NCI-H345 (cell line): Measurements from ENCODE around the gene AAR2.

ENCODE experiments used
- DNase-seq: peaks from one replicate; lab custom pipeline; 2025; lab: John Stamatoyannopoulos, UW

The AAR2 gene

DNA sequence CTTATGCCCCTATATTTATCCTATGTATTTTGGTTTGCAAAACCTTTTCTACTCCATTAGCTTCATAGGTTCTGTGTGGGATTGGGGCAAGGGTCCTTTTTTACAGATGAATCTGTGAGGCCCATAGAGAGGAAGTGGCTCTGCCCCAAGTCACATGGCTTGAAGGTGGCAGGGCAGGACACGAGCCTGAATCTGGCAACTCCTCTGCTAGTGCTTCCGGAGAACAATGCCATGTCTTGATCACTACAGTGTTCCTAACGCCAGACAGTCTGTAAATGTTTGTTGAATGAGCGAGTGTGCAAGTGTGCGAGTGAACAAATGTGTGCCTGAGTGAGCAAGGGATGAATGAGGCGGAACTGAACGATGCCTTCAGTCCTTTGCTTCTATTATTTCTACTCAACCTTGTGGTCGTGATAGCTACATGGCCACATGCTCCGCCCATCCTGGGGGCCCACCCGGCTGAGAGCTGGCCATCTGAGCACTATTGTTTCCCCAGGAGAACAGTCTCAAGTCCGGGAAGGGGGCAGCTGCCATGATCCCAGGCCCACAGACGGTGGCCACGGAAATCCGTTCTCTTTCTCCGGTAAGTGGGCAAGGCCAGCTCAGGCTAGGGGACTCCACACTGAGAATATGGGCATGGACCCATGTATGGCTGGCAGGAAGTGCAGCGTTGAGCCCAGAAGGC, 17.8 kb upstream of the AAR2 start:
- no peak for DNase-seq

DNA sequence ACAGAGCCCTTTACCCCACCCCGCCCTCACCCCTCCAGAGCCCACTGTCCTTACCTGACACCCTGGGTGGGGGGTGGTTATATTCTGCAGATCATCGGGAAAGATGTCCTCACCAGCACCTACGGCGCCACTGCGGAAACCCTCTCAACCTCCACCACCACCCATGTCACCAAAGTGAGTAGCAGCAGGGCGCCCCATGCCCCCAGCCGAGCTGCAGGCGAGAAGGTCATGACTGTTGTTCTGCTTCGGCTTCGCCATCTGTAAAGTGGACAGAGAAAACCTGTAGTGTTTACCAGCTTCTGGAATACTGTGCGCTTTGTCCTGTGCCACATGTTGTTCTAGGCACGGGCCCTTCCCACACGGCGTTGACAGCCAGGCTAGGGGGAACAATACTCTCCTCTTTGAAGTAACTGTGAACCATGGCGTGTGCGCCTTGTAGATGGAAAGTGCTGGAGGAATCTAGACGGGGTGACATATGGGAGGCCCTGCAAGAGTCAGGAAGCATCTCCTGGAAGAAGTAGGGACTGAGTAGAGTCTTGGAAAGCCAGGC, 16.5 kb upstream of the AAR2 start:
- DNase-seq: no peak

DNA sequence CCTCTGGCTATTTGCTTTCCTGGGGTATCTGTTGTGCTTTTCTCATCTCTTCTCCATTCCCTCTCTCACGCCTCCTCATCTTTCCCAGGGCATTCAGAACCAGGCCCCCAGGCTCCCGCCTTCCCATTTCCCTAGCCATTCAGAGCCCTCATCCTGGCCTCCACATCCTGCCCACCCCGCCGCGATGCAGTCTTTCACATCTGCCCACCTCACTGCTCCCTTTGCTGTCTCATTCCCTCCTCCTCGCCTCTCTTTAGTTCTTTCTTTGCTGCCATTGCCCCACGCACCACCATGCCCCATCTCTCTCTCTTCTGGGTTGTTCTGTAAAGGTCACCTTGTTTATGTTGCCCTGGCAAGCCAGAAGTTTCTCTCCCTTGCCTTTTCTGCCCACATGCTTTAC, 10.6 kb upstream of the AAR2 start:
- DNase-seq: no peak

DNA sequence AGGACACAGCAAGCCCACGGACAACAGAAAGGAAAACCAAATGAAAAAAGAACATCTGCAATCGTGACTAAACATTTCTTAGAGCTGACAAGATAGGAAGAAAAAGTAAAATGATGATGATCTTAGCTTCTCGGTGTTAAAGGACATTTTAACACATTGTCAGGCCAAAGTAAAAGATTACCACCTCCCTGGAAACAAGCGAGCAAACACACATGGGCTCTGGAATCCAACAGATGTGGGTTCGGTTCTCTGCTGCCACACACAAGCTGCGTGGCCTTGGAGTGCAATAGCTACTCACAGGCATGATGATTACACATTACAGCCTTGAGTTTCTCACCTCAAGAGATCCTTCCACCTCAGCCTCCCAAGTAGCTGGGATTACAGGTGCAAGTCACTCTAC, 7.5 kb upstream of the AAR2 start:
- DNase-seq: no peak

DNA sequence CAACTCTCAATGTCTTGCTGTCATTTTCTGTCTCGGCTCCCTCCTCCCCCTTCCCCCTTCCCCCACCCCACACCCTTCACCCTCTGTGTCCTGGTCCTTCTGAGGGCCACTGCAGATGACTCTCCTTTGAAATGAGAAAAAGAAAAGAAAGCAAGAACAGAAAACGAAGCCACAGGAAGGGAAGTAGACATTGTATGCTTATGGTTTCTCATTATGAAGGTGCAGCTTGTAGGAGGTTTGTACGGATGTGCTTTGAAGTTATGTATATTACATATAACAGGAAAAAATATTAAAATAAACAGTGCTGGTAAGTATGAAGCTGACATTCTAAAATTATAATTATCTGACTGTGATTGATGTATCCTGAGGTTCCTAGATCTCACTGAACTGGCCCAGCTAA, 6.3 kb upstream of the AAR2 start:
- no peak for DNase-seq

DNA sequence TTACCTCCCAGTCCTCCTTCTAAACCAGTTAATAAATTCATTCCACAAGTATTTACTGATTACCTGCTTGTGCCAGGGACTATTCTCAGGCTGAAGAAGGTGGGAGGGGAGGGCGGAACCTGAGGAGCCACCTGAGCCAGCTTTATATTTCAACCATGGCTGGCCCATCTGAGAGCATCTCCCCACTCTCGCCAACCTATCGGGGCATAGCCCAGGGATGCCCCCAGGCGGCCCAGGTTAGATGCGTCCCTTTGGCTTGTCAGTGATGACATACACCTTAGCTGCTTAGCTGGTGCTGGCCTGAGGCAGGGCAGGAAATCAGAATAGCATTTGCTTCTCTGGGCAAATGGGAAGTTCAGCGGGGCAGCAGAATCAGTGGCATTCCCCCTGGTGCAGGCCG, 4.9 kb upstream of the AAR2 start:
- no peak for DNase-seq

DNA sequence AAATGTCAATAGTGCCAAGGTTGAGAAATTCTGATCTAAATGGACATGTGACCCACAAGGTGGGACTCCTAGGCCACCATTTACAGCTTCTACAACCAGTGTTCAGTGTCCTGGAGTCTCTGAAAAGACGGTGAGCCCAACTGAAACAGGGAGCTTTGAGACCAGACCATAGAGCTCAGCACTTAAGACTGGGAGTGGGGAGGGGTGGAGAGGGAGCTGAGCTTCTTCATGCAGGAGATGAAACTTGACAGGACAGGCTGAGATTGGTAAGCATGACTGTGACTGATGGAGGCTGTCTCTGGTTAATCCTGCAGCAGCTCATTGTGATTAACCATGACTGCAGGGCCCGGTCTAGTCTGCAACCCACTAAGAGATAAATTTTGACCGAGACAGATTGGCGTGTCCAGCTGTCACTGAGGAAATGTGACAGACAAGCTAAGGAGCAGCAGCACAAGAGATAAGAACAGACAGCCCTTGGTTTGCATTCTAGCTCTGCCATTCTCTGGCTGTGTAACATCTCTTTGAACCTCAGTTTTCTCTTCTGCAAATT, 1.4 kb upstream of the AAR2 start:
- no peak for DNase-seq

DNA sequence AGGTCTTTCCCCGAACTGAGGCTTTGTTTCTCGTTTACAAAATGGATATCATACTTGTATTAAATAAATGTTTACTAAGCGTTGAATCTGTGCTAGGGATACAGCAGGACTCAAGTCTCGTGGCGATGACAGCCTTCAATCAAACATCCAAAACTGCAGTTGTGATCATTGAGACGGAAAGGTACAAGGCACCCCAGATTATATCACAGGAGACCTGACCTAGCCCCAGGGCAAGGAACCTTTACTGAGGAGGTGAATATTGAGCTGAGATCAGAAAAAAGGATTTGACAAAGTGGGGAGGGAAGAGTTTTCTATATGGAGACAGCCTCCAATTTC, 476 bp downstream of the AAR2 start:
- no peak for DNase-seq

DNA sequence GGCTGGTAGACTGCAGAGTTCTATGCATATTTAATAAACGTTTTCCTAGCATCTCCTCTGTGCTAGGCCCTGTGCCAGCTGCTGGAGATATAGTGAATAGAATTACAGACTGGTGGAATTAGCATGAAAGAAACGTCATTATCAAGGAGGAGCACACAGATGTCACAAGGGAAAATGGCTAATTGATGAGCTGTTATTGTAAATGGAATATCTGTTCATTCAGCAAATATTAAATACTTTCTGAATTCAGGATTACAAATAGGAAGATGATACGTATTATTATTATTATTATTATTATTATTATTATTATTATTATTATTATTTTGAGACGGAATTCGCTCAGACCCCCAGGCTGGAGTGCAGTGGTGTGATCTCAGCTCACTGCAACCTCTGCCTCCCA, 1.2 kb downstream of the AAR2 start:
- DNase-seq: no peak

DNA sequence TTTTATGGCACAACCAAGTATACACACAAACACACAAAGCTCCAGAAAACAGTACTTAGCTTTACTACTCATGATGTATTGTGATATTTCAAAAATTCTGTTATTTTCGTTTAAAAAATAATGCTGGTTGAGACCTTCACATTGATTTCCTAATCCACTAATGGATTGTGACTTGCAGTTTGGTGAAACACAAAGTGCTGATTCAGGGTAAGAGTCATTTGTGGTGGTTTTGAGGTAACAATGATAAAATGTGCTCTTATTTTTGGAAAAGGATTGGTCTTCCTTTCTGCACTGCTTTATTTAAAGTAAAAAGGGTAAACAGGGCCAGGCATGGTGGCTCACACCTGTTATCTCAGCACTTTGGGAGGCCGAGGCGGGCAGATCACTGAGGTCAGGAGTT, 1.9 kb downstream of the AAR2 start:
- no peak for DNase-seq

DNA sequence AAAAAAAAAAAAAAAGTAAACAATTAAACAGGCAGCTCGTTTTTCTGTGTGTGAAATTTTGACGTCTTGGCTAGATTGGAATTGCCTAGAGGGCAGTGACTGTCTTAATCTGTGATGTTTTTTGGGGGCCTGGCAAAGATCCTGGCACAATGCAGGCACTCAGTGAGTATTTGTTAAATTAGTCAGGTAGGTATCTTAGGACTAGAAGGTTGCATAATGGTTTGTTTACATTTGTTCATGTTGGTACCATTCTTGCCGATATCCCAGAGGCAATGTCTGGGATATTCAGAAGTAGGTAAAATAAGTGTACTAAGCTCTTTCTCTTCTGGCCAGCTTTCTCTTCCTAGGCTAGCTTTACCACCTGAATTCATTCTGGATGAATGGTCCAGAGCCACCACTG, 2.5 kb downstream of the AAR2 start:
- DNase-seq: no peak

DNA sequence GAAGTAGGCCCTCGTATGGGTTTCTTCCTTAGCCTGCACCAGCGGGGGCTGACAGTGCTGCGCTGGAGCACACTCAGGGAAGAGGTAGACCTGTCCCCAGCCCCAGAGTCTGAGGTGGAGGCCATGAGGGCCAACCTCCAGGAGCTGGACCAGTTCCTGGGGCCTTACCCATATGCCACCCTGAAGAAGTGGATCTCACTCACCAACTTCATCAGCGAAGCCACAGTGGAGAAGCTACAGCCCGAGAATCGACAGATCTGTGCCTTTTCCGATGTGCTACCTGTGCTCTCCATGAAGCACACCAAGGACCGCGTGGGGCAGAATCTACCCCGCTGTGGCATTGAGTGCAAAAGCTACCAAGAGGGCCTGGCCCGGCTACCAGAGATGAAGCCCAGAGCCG, 3.8 kb downstream of the AAR2 start:
- DNase-seq: no peak

DNA sequence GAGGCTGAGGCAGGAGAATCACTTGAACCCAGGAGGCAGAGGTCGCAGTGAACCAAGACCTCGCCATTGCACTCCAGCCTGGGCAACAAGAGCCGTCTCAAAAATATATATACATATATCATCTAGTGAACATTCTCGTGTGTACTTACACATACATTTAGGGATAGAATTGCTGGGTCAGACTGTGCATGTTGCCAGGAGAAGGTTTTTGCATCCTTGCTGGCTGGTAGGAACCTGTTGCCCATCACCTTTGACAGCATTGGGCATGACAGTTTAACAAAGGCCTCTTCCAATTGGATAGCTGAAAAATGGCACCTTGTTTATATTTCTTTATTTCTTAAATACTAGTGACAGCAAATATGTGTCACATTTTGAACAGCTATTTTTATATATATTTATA, 5.4 kb downstream of the AAR2 start:
- no peak for DNase-seq

DNA sequence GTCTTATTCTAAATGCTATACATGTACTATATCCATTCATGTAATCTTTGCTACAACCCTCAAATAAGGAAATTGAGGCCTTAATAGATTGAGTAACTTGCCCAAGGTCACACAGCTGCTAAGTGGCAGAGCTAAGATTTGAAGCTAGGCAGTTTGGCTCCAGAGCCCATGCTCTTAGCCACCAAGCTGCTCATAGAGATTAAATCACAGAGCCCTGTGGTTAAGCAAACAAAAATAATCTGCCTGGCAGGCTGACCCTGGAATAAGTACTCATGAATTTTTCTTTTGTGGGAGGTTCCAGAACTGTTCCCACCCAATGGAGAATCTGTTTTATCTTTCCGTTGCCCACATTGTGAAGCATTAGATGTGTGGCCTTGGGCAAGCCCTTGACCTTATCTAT, 7.4 kb downstream of the AAR2 start:
- DNase-seq: no peak

DNA sequence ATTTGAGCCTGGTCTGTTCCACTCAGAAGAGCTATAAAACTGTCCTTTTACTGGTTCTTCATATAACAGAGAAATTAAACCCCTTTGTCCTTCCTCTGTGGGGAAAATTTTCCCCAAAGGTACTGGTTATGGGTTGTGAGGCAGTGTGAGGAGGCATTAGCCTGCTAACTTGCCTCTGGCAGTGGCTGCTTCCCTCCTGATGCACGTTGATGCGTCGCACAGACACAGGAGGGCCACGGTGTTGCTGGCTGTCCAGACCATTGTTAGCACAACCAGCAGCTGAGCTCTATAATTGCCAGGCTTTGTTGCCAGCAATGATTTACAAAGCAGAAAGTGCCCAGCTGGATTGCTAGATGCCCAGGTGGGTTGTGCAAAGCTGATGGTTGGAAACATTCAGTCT, 10.1 kb downstream of the AAR2 start:
- no peak for DNase-seq

DNA sequence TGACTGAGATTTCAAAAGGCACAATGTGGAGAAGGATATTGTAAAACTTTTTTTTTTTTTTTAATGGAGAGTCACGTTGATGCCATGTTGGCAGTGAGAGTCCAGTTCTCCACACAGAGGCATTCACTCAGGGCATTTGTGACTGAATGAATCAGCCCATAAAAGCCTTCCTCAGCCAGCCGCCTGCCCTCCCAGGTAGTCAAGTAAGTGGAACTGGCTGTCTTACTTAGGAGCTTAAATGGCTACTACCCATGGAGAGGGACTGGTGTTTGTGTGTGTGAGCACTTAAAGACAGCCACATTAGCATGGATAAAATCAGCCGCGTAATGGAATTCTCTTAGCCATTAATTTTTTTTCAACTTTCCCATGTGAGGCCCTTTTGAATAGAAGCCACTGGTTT, 12.6 kb downstream of the AAR2 start:
- no peak for DNase-seq

DNA sequence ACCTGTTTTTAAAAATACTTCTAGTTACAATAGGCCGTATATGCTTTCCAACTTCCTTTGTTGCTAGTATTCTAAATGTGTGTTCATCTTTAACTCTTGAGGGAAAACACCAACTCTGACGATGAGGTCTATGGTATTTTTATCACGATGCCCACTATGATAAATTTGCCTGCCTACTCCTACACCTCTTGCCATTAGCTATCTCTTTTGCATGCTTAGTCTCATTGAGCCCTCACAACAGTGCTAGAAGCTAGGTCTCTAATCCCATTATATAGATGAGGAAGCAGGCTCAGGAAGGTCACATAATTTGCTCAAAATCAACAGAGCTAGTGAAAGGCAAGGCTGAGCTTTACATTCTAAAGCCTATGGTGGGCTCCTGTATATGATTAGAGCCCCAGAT, 13.2 kb downstream of the AAR2 start:
- DNase-seq: no peak

DNA sequence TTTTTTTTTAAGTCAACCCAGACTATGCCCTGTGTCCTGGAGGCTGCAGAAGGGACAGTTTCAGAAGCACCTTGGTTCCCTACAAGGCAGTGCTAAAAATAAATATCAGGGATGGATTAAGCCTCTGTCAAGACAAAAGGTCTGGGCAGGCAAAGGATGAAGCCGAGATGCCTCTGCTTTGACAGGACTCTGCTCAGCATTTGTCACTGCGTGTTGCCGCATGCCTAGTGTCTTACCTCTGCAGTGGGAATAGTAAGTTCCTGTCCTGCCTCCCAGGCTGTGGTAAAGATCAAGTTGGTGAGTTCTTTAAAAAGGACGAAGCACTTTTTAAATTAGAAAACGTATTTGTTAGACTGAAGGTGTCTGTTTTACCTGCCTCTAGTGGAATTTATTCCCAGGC, 15.1 kb downstream of the AAR2 start:
- DNase-seq: no peak

DNA sequence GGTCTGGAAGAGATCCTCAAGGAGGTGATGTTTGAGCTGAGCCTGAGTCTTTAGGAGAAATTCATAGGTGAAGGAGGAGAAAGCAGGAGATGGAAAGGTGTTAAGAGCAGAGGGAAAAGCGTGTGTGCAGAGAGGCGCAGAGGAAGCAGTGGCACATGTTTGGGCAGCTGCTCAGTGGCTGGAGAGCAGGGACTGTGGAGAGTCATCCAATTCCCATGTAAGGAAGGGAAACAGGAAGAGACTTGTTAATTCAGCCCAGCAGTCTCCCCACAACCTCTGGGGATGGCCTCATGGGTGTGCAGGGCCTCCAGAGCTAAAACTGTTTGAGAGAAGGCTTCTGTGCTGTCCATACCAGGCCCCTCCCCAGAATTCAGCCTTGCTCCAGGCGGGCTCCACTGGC, 16.2 kb downstream of the AAR2 start:
- DNase-seq: no peak

DNA sequence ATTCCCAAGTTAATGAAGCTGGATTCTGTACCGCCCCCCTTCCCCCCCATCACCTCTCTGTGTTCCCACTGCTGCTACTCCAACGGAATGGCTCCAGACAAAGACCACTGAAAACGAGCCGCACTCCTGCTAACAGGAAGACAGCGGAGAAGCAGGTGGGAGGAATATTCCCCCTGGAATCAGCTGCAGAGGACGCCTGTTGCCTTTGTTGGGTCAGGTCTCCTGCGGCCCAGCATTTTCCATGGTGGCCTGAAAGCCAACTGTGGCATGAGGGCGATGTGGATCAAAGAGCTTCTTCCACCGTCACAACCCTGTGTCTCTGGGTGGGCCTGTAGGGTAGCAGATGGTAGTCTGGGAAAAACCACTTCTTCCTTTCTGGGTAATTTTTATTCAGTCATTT, 16.8 kb downstream of the AAR2 start:
- DNase-seq: no peak

DNA sequence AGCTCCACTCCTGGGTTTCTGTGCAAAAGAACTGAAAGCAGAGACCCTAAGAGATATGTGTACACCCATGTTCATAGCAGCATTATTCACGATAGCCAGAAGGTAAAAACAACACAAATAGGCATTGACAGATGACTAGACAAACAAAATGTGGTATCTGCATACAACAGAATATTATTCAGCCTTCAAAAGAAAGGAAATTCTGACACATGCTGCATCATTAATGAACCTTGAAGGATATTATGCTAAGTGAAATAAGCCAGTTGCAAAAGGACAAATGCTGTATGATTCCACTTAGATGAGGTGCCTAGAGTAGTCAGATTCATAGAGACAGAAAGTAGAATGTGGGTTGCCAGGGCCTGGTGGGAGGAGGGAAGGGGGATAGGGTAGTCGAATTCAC, 17.8 kb downstream of the AAR2 start:
- DNase-seq: no peak

DNA sequence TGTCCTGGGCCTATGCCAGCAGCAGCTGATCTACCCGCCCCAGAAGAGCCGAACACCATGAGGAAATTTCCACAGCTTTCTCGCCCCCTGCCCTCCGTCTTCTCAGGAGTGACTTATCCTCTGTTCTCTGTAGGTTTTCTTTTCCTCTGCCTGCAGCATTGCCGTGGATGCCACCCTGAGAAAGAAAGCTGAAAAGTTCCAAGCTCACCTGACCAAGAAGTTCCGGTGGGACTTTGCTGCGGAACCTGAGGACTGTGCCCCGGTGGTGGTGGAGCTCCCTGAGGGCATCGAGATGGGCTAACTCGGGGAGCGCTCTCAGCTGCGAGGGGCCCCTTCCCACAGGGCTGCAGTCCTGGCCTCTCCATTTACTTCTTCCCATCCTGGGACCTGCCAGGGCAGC, 19.2 kb downstream of the AAR2 start:
- DNase-seq: no peak

DNA sequence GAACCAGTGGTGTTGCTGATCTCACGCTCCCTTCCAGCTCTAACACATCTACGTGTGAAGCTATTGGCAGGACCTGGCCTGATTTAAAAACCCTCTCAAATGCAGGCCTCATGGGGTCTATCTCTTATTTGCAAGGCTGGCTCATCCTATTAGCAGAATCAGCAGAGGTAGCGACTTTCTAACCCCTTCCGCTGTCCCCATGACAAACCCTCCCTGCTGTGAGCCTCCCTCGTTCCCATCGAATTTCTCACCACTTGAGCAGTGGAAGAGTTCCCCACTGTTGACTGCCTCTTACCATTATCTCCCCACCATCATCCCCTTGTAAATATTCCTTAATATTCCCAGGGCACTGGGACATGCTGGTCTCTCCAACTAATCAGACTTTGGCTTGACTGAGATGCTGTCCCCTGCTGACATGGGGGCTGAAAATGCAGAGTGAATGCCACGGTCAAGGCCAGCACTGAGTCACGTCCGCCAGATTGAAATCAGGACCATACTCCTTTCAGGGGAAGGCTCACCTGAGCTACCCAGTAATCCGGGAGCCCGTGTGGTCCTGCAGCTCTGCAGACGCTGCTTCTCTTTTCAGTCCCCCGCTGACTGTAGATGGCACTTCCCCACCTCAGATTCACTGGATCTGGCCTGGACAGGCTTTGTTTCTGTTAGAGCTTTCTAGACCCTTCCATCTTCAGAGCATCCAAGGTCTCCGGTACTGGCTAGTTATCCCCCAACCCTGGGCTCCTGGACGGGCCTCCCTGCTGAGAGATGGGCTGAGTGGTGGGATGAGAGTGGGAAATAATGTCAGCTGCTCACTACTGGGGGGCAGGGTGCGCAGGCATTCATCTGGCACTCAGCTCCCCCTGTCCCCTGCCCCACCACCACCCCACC, 23.1 kb downstream of the AAR2 start:
- no peak for DNase-seq
